PC-9 (cell line): Measurements from ENCODE around the gene CABP5.

Source experiments
- EZH2 ChIP-seq: fragments of 200-600 bp; sonication (generic); IDR thresholded peaks from 2 replicates; pipeline ENCODE4 v1.8.0; 2017; ENCODE audit warnings: antibody characterized with exemption, low read depth
- TF ChIP-seq, protein P1 (sequence below): fragments of 200-600 bp; sonication (generic); conservative IDR thresholded peaks from 2 replicates; pipeline ENCODE4 v1.6.1; 2017; ENCODE audit warnings: mixed run types, antibody characterized with exemption, mild to moderate bottlenecking, moderate library complexity

GRCh38 chr19:48036765-48037164 lies 7.1 kb downstream of the CABP5 start:
- TF ChIP-seq, protein P1, sequence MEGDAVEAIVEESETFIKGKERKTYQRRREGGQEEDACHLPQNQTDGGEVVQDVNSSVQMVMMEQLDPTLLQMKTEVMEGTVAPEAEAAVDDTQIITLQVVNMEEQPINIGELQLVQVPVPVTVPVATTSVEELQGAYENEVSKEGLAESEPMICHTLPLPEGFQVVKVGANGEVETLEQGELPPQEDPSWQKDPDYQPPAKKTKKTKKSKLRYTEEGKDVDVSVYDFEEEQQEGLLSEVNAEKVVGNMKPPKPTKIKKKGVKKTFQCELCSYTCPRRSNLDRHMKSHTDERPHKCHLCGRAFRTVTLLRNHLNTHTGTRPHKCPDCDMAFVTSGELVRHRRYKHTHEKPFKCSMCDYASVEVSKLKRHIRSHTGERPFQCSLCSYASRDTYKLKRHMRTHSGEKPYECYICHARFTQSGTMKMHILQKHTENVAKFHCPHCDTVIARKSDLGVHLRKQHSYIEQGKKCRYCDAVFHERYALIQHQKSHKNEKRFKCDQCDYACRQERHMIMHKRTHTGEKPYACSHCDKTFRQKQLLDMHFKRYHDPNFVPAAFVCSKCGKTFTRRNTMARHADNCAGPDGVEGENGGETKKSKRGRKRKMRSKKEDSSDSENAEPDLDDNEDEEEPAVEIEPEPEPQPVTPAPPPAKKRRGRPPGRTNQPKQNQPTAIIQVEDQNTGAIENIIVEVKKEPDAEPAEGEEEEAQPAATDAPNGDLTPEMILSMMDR, result no peak
- TF ChIP-seq EZH2, result no peak
